ENCODE results near the gene CHST11.

The CHST11 gene

DNA sequence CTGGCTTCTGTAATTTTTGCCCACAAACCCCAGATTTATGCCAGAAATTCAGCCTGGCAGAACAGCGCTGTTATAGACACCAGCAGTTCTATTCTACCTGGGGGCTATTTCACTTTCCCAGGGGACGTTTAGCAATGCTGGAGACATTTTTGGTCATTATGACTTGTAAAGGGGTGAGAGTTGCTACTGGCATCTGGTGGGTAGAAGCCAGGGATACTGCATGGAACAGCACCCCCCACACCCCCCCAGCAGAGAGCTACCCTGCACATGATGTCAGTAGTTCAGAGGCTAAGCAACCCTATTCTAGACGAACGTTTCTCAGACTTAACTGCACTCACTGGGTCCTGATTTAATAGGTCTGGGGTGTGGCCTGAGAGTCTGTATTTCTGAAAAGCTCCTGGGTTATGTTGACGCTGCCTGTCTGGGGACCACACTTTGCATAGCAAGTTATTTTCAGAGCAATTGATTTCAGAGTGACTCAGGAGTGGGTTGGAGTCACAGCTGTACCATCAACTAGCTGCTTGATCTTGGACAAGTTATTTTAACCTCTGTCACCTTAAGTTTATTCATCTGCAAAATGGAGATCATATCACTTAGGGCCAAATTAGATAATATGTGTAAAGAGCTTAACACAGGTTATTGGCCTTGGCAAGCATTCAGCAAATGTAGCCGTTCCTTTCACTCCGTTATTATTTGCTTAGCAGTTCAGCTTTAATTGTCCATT is 48.5 kb downstream of the CHST11 start (continued):
- TF ChIP-seq, protein P1, sequence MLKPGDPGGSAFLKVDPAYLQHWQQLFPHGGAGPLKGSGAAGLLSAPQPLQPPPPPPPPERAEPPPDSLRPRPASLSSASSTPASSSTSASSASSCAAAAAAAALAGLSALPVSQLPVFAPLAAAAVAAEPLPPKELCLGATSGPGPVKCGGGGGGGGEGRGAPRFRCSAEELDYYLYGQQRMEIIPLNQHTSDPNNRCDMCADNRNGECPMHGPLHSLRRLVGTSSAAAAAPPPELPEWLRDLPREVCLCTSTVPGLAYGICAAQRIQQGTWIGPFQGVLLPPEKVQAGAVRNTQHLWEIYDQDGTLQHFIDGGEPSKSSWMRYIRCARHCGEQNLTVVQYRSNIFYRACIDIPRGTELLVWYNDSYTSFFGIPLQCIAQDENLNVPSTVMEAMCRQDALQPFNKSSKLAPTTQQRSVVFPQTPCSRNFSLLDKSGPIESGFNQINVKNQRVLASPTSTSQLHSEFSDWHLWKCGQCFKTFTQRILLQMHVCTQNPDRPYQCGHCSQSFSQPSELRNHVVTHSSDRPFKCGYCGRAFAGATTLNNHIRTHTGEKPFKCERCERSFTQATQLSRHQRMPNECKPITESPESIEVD (tag by site-specific recombination; IDR thresholded peaks at IDR 0.05), result peak; percentile 81
- TF ChIP-seq, protein P2, sequence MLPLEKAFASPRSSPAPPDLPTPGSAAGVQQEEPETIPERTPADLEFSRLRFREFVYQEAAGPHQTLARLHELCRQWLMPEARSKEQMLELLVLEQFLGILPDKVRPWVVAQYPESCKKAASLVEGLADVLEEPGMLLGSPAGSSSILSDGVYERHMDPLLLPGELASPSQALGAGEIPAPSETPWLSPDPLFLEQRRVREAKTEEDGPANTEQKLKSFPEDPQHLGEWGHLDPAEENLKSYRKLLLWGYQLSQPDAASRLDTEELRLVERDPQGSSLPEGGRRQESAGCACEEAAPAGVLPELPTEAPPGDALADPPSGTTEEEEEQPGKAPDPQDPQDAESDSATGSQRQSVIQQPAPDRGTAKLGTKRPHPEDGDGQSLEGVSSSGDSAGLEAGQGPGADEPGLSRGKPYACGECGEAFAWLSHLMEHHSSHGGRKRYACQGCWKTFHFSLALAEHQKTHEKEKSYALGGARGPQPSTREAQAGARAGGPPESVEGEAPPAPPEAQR (tag by site-specific recombination; IDR thresholded peaks at IDR 0.05), result no peak
- TF ChIP-seq KLF1 (tag by site-specific recombination; IDR thresholded peaks at IDR 0.05) (peak; percentile 47; the same call in 1 of the 2 replicates), FEZF1 (tag by site-specific recombination; IDR thresholded peaks at IDR 0.05) (peak; percentile 62), ZNF112 (tag by site-specific recombination; IDR thresholded peaks at IDR 0.05) (no peak), SP7 (tag by site-specific recombination; IDR thresholded peaks at IDR 0.05) (0 out of 2 replicates have a peak, but pooled peaks have one; percentile 15), KLF10 (tag by site-specific recombination; IDR thresholded peaks at IDR 0.05) (peak; percentile 66), ZXDB (tag by site-specific recombination; IDR thresholded peaks at IDR 0.05) (peak; percentile 72), OSR2 (tag by site-specific recombination; IDR thresholded peaks at IDR 0.05) (peak; percentile 90), ZNF169 (tag by site-specific recombination; IDR thresholded peaks at IDR 0.05) (no peak), KLF9 (tag by site-specific recombination; IDR thresholded peaks at IDR 0.05; ENCODE audit: low read depth) (0 out of 2 replicates have a peak, but pooled peaks have one; percentile 10), ZNF341 (tag by site-specific recombination; IDR thresholded peaks at IDR 0.05; ENCODE audit: low read depth) (peak; percentile 78), ZNF394 (tag by site-specific recombination; IDR thresholded peaks at IDR 0.05; ENCODE audit: borderline replicate concordance) (no peak), ZNF37A (tag by site-specific recombination; IDR thresholded peaks at IDR 0.05) (no peak), ZNF843 (tag by site-specific recombination; IDR thresholded peaks at IDR 0.05) (peak; percentile 80)
- TF ChIP-seq, protein P3, sequence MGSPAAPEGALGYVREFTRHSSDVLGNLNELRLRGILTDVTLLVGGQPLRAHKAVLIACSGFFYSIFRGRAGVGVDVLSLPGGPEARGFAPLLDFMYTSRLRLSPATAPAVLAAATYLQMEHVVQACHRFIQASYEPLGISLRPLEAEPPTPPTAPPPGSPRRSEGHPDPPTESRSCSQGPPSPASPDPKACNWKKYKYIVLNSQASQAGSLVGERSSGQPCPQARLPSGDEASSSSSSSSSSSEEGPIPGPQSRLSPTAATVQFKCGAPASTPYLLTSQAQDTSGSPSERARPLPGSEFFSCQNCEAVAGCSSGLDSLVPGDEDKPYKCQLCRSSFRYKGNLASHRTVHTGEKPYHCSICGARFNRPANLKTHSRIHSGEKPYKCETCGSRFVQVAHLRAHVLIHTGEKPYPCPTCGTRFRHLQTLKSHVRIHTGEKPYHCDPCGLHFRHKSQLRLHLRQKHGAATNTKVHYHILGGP (tag by site-specific recombination; IDR thresholded peaks at IDR 0.05), result 0 out of 2 replicates have a peak, but pooled peaks have one; percentile 38
- TF ChIP-seq, protein P4, sequence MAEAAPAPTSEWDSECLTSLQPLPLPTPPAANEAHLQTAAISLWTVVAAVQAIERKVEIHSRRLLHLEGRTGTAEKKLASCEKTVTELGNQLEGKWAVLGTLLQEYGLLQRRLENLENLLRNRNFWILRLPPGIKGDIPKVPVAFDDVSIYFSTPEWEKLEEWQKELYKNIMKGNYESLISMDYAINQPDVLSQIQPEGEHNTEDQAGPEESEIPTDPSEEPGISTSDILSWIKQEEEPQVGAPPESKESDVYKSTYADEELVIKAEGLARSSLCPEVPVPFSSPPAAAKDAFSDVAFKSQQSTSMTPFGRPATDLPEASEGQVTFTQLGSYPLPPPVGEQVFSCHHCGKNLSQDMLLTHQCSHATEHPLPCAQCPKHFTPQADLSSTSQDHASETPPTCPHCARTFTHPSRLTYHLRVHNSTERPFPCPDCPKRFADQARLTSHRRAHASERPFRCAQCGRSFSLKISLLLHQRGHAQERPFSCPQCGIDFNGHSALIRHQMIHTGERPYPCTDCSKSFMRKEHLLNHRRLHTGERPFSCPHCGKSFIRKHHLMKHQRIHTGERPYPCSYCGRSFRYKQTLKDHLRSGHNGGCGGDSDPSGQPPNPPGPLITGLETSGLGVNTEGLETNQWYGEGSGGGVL (tag by site-specific recombination; IDR thresholded peaks at IDR 0.05), result 0 out of 2 replicates have a peak, but pooled peaks have one; percentile 14

DNA sequence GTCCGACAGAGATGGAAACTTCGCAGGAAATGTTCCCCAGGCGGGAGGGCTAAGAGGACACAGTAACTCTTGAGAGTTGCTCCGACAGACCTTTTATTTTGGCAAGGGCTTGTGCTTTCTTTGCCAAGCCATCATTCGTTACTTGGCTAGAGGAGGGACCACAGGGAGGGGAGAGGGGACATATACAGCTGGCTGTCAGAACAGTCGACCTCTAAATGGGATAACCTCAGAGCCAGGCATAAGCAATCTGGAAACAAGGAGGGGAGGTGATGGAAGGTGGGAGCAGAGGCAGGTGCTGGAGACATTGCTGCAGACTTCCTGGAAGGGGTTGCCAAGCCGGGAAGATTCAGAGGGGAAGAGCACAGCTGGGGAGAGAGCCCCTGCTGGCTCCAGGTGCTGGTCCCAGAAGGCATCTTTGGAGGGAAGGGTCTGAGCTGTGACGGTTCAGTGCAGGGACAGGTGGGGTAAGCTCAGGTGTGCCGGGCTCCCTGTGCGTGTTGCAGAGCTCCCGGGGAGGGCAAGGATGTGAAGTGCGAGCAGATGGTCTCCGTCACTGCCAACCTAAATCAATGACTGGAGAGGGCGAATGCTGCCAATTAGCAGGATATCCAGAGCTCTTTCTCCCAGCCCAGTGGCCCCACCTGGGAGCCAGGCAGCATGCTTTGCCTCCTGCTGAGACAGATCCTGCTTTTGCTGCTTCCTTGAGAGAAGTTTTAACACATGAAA is 50.1 kb downstream of the CHST11 start:
- TF ChIP-seq ZNF24 (tag by site-specific recombination; IDR thresholded peaks at IDR 0.05) (no peak), ZIC2 (tag by site-specific recombination; IDR thresholded peaks at IDR 0.05) (peak; percentile 31; the same call in 1 of the 2 replicates), ZNF600 (tag by site-specific recombination; IDR thresholded peaks at IDR 0.05) (peak; percentile 69)
- no peaks in the 10 kb centered on the region for H3K9me3 ChIP-seq (ENCODE audit: control insufficient read depth, insufficient read depth, low read depth, low read length)
- no peak overlapping the region for H3K4me3 ChIP-seq (ENCODE audit: low read depth, low read length)
- H3K36me3 ChIP-seq (ENCODE audit: control insufficient read depth in 2 of 2, insufficient read depth in 1 of 2, low read length in 2 of 2), result no peaks in the 10 kb centered on the region
- H3K27ac ChIP-seq (ENCODE audit: extremely low read depth, low read depth, low read length), result no peak overlapping the region
- CTCF ChIA-PET, result interaction anchor here (0.9 kb wide), 1 partner anchor 125 kb away, joined by 3 read pairs; no protein-coding TSS in a partner anchor
- POLR2A ChIA-PET, result no interaction called here
- peaks cover 22% of the 10 kb centered on the region for H3K4me1 ChIP-seq (ENCODE audit: control insufficient read depth, insufficient read depth, low read length)

All from HEK293 (cell line).